Suppressor macrophage treated with lipopolysaccharide for 4 hours (primary cell): ENCODE measurements around the gene JPH3.

Experiments used
- DNase-seq: peaks from one replicate; pipeline ENCODE4 v3.0.0-alpha.2; 2020

Gene JPH3

GRCh38 chr16:87684106-87684677 is 81.9 kb downstream of the JPH3 start:
- DNase-seq: no peak

DNA sequence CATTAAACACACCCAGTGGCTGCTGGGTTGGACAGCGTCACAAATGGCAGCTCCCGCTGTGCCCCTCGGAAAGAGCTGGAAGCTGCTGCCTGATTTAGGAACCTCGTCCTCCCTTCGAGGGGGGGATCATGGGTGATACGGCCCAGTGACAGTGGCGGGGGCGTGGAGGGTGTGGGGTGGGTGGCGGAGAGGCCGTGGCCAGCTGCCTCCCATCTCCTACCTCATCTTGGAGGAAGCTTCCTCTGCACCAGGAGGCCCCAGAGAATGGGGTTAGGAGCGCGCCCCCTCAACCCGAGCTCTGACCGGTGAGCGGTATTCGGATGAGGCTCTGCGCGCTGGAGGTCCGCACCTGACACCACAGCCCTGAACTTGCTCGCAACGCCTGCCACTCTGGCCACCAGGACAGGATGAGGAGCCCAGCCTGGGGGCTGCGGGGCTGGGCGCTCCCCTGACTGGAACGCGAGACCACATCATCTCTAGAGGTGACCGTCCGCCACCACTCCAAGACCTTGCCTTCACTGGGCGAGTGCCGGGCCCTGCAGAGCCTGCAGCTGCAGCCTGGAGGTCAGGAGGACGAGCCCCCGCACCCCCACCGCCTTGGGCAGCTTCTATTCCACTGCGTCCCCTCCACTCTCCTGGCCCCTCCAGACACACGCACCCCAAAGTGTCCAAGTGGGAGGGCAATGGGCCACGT is 82.5 kb downstream of the JPH3 start:
- no peak for DNase-seq

DNA sequence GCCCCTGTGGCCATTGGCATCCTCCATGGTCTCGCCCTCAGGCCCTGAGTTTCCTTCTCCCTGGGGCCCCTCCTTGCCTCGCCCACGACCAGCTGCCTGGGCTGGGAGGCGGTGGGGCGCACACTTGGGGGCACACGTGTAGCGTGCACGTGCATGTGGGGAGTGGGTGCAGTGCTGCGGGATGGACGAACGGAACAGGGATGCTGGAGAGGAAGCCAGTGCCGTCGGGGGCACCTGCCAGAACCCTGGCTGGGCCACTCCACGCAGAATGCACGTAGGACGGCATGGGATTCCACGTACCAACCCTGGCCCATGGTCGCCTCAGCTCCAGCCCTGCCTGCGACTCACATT is 83.1 kb downstream of the JPH3 start:
- DNase-seq: no peak

- DNase-seq: no peak
These were observed 83.5 kb downstream of the JPH3 start for GRCh38 chr16:87685766-87686165.

DNA sequence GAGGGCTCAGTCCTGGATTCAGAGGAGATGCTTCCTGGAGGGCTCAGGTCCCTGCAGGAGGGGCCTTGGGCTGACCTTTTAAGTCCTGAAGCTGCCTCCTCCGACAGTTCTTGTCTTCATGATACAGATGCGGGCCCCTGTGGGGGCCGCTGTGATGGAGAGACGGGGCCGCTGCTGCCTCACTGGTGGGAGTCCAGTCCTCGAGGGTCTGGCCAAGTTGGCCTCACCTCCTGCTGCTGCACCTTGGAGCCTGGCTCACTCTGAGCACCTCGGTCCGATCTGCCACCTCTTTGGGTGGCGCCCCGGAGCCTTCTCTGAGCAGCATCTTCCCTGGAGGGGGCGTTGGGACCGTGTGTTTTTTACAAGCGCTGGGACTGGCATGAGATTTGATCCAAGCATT is 84.4 kb downstream of the JPH3 start:
- DNase-seq: no peak

DNA sequence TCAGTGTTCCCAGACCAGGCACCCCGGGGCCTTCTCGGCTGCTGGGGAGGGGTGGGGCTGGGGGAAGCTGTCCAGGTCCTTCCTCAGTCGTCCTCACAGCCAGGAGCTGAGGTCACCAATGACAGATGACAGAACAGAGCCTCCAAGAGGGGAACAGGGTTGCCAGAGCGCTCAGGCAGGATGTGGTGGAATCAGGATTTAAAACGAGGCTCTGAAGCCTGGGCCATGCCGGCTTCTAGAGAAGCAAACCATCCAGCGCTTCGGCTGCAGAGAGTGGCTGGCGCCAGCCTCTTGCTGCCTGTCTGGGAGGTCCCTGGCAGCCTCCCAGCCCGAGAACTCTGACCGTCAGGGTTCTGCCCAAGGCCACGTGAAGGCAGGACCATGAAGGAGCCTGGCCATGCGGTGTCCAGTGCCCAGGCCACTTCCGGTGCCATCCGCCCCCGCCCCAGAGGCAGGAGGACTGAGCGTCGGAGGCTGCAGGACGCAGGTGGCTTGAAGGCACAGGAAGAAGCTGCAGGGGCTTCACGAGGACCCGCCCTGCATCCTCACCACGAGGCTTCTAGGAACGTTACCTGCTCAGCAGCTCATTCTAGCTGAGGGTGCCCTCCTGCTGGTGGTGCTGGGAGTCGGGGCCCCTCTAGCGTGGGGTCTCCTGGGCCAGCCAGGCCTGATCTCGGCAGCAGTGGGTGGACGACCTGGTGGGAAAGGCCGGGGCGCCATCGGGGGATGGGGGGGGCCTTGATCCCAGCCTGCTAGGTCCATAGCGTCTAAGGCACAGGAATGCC is 85.0 kb downstream of the JPH3 start:
- no peak for DNase-seq

DNA sequence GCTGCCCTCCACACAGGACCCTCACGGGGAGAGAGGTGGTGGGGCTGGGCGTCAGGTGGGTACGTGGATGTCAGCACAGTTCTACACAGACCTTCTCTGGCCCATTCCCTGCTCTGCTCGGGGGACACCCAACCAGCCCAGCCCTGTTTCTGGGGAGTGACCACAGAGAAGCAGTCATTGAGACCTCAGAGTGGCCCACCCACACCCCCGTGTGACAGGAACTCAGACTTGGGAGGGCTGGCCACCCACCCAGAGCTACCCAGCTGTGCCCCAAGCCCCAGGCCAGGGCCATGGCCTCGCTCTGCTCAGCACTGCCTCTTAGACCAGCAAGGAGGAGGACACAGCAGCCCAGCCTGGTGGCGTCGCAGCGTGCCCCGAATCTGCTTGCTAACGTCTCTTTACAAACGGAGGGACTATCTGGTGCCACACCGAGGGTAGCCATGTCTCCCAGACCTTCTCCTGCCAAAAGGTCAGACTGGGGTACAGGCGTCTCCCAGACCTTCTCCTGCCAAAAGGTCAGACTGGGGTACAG is 85.8 kb downstream of the JPH3 start:
- DNase-seq: no peak

DNA sequence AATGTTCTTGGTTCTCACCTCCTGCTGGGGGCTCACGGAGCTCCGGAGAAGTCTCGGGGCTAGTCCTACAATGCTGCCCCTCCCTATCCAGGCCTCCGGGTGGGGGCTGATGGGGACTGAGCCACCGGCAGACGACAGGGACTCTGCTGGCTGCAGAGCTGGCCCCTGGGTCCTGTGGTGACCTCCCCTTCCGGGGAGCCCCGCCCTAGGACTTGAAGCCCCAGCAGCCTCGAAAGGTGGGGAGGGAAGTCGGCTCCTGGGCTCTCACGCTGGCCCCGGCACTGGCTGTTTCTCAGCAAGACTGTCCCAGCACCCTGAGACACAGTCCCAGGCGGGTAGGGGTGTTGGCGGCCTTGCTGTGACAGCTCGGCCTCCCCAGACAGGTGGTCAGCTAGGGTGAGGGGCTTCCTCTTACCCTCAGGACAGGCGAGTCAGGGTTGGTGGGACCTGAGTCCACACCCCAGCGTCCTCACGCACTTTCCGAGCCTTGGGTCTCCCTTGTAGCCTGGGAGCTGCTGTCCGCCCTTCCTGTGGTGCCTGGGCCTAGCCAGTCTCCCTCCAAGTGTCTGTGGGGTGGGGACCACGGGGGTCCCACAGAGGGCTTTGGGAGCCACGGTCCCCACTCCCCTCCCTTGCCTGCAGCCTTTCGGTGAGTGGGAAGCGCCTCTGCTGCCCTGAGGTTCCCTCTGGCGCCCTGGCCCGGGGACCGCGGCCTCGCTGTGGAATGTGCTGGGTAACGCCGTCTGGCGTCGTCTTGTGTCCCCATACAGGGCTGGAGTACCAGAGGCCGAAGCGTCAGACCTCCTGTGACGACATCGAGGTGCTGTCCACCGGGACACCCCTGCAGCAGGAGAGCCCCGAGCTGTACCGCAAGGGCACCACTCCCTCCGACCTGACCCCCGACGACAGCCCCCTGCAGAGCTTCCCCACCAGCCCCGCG is 86.8 kb downstream of the JPH3 start:
- no peak for DNase-seq

- no peak for DNase-seq
These were observed 87.7 kb downstream of the JPH3 start for GRCh38 chr16:87689956-87690465.

GRCh38 chr16:87690911-87691685 is 88.8 kb downstream of the JPH3 start:
- DNase-seq: no peak

DNA sequence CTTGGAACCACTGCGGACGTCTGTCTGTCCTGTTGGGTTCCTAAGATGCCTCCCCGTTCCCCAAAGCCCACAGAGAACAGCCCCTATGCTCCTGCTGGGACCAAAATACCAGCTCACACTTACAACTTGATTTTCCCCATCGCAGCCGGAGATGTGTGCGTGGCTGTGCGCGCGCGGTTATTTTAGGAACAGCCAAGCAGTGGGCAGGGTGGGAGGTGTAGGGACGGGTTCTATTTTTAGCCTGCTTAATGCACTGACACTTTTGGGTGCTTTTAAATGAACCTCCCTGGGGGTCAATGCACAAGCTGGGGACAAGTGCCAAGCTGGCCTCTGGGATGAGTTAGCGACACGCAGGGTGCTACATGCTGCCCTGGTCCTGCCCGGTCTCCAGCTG is 89.4 kb downstream of the JPH3 start:
- DNase-seq: no peak

- no peak for DNase-seq
These were observed 89.9 kb downstream of the JPH3 start for GRCh38 chr16:87692176-87692575.

- no peak for DNase-seq
These were observed 90.4 kb downstream of the JPH3 start for GRCh38 chr16:87692756-87693155.

DNA sequence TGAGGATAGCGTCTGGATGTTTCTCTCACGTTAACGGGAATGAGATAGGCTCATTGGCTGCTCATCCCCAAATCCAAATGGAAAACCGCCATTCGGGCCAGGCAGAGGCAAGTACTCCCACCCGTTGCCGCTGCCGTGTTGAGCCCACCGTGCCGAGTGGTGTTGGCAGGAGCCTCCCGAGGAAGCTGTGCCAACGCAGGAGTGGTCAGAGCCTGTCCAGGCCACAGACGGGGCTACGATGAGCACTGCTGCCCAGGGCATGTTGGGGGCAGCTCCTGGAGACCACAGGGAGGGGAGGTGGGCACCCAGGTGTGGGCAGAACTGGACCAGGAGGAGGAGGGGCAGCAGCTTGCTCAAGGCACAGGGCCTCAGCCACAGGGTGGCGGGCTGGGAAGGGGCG is 91.5 kb downstream of the JPH3 start:
- DNase-seq: no peak

- DNase-seq: no peak
These were observed 92.3 kb downstream of the JPH3 start for GRCh38 chr16:87694441-87695125.

DNA sequence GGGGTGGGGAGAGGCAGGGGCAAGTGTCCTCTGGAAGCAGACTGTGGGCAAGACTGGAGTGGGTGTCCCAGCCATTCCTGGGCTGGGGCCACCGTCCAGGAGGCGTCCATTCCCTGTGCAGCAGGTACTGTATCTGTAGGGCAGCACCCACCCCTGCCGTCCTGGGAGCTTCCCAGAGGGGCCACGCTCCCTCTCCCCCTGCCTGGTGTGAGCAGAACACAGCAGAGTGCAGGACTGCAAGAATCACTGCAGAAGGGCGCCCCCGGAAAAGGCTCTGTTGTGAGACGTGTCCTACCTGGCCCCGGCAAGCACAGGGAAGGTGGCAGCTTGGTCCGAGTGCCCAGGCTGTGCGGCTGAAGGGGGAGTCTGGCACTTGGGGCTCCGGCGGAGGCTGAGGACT is 93.2 kb downstream of the JPH3 start:
- DNase-seq: no peak

DNA sequence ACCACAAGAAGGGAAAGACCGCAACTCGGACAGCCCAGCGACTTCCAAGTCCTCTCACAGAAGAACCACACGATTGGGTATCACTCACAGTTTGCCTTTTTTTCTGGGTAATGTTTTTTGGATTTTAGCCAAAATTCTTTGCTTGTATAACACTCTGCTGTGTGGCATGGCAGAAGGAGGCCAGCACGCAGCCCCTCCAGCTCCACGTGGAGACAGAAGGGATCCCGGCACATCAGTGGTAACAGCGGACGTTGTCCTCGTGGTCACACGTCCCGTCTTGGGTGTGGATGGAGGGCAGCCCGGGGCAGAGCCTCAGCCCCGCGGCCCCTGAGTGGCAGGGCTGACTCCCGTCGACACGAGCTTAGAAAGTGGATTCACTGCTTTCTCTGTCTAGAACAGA is 94.4 kb downstream of the JPH3 start:
- no peak for DNase-seq

- no peak for DNase-seq
These were observed 94.9 kb downstream of the JPH3 start for GRCh38 chr16:87697256-87697655.

- DNase-seq: no peak
These were observed 95.5 kb downstream of the JPH3 start for GRCh38 chr16:87697792-87698191.

- DNase-seq: no peak
These were observed 95.9 kb downstream of the JPH3 start for GRCh38 chr16:87698241-87698640.

GRCh38 chr16:87698676-87699199 is 96.4 kb downstream of the JPH3 start:
- no peak for DNase-seq
